Measurements from ENCODE around the gene IL17RE.

DNA sequence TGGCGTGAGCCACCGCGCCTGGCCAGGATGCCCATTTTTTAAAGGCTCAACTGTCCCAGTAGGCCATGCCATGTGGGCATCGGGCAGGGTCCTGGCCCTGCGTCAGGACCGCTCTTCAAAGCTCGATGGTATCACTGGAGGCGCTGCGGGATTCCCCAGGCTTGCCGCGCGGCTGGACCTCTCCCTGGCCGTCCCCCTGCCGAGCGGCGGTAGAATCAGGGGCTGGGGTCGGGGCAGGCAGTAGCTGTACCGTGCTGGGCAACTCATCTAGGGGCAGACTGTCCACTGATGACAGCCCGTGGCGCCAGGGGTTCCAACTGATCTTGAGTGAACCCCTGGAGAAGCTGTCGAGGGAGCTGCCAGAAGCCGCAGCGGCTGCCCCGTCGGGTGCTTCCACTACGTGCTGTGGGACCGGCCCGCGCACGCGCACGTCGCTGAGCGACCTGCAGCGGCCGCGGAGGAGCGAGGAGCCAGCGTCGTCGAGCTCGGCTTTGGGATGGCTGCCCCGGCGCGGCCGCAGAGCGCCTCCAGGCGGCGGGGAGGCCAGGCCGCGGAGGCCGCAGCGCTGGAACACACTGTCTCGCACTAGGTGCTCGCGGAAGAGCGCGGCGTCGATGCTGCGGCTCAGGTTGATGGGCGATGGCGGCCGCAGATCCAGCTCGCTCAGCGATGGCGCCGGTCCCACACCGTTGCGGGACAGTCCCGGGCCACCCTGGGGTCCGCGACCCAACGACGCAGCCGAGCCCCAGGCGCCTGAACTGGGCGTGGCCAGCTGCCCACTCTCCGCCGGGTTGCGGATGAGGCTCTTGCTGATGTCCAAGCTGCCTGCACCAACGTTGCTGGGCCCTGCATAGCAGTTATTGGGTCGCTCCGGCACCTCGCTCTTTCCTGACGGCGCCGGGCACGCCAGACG, 43.7 kb downstream of the IL17RE start:
- TF ChIP-seq POLR2A (IDR thresholded peaks at IDR 0.05; ENCODE audit: low read depth) (no peak), POLR2AphosphoS5 (IDR thresholded peaks at IDR 0.05) (peak; percentile 78 to 81), EP300 (IDR thresholded peaks at IDR 0.05) (no peak)
- TF ChIP-seq, protein P1, sequence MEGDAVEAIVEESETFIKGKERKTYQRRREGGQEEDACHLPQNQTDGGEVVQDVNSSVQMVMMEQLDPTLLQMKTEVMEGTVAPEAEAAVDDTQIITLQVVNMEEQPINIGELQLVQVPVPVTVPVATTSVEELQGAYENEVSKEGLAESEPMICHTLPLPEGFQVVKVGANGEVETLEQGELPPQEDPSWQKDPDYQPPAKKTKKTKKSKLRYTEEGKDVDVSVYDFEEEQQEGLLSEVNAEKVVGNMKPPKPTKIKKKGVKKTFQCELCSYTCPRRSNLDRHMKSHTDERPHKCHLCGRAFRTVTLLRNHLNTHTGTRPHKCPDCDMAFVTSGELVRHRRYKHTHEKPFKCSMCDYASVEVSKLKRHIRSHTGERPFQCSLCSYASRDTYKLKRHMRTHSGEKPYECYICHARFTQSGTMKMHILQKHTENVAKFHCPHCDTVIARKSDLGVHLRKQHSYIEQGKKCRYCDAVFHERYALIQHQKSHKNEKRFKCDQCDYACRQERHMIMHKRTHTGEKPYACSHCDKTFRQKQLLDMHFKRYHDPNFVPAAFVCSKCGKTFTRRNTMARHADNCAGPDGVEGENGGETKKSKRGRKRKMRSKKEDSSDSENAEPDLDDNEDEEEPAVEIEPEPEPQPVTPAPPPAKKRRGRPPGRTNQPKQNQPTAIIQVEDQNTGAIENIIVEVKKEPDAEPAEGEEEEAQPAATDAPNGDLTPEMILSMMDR (IDR thresholded peaks at IDR 0.05), result peak; percentile 73 to 81 (median 79)

All from esophagus muscularis mucosa (tissue), 4 donors.